ENCODE data around the gene HBA1. TPM values are rescaled to one million over a fixed set of nuclear protein-coding genes. Genes with fewer than 3 reads are reported as not detected.
A peak's percentile ranks its signal among the peaks of the same experiment; 100 is the strongest.
"Not testable (repeated sequence)": the region's sequence is repeated elsewhere in the genome, so short reads cannot be mapped to it uniquely, and the experiment has no call there.

Gene HBA1
- total RNA-seq, 1 donor from 2014 or later = 110 TPM

DNA sequence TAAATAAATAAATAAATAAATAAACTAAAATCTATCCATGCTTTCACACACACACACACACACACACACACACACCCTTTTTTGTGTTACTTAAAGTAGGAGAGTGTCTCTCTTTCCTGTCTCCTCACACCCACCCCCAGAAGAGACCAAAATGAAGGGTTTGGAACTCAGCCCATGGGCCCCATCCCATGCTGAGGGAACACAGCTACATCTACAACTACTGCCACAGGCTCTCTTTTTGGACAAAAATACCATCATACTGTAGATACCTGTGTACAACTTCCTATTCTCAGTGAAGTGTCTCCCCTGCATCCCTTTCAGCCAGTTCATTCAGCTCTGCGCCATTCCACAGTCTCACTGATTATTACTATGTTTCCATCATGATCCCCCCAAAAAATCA, 5.7 kb upstream of the HBA1 start:
- DNase-seq (no peak), ATAC-seq (ENCODE audit: poor library complexity) (no peak)
- intact Hi-C loops (cut with DNase I) = no loop called here

DNA sequence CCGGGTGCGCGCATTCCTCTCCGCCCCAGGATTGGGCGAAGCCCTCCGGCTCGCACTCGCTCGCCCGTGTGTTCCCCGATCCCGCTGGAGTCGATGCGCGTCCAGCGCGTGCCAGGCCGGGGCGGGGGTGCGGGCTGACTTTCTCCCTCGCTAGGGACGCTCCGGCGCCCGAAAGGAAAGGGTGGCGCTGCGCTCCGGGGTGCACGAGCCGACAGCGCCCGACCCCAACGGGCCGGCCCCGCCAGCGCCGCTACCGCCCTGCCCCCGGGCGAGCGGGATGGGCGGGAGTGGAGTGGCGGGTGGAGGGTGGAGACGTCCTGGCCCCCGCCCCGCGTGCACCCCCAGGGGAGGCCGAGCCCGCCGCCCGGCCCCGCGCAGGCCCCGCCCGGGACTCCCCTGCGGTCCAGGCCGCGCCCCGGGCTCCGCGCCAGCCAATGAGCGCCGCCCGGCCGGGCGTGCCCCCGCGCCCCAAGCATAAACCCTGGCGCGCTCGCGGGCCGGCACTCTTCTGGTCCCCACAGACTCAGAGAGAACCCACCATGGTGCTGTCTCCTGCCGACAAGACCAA, 4.0 kb upstream of the HBA1 start, which contains the start of gene HBA2:
Gene HBA2, plus strand, starts transcription at position 503 of the 568 bp plus-strand sequence. Its CDS starts 37 bp downstream, at position 540.
- intact Hi-C loops (cut with DNase I); ATAC-seq (ENCODE audit: poor library complexity); DNase-seq: not testable (repeated sequence)

DNA sequence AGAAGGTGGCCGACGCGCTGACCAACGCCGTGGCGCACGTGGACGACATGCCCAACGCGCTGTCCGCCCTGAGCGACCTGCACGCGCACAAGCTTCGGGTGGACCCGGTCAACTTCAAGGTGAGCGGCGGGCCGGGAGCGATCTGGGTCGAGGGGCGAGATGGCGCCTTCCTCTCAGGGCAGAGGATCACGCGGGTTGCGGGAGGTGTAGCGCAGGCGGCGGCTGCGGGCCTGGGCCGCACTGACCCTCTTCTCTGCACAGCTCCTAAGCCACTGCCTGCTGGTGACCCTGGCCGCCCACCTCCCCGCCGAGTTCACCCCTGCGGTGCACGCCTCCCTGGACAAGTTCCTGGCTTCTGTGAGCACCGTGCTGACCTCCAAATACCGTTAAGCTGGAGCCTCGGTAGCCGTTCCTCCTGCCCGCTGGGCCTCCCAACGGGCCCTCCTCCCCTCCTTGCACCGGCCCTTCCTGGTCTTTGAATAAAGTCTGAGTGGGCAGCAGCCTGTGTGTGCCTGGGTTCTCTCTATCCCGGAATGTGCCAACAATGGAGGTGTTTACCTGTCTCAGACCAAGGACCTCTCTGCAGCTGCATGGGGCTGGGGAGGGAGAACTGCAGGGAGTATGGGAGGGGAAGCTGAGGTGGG, 3.1 kb upstream of the HBA1 start:
- intact Hi-C loops (cut with DNase I) = not testable (repeated sequence)

DNA sequence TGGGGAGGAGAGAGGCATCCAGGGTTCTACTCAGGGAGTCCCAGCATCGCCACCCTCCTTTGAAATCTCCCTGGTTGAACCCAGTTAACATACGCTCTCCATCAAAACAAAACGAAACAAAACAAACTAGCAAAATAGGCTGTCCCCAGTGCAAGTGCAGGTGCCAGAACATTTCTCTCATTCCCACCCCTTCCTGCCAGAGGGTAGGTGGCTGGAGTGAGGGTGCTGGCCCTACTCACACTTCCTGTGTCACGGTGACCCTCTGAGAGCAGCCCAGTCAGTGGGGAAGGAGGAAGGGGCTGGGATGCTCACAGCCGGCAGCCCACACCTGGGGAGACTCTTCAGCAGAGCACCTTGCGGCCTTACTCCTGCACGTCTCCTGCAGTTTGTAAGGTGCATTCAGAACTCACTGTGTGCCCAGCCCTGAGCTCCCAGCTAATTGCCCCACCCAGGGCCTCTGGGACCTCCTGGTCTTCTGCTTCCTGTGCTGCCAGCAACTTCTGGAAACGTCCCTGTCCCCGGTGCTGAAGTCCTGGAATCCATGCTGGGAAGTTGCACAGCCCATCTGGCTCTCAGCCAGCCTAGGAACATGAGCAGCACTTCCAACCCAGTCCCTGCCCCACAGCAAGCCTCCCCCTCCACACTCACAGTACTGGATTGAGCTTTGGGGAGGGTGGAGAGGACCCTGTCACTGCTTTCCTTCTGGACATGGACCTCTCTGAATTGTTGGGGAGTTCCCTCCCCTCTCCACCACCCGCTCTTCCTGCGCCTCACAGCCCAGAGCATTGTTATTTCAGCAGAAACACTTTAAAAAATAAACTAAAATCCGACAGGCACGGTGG, 2.3 kb upstream of the HBA1 start:
- DNase-seq; intact Hi-C loops (cut with DNase I); ATAC-seq (ENCODE audit: poor library complexity): not testable (repeated sequence)

More for the DNA sequence above, 3.1 kb upstream of the HBA1 start:
- DNase-seq; ATAC-seq (ENCODE audit: poor library complexity): not testable (repeated sequence)

DNA sequence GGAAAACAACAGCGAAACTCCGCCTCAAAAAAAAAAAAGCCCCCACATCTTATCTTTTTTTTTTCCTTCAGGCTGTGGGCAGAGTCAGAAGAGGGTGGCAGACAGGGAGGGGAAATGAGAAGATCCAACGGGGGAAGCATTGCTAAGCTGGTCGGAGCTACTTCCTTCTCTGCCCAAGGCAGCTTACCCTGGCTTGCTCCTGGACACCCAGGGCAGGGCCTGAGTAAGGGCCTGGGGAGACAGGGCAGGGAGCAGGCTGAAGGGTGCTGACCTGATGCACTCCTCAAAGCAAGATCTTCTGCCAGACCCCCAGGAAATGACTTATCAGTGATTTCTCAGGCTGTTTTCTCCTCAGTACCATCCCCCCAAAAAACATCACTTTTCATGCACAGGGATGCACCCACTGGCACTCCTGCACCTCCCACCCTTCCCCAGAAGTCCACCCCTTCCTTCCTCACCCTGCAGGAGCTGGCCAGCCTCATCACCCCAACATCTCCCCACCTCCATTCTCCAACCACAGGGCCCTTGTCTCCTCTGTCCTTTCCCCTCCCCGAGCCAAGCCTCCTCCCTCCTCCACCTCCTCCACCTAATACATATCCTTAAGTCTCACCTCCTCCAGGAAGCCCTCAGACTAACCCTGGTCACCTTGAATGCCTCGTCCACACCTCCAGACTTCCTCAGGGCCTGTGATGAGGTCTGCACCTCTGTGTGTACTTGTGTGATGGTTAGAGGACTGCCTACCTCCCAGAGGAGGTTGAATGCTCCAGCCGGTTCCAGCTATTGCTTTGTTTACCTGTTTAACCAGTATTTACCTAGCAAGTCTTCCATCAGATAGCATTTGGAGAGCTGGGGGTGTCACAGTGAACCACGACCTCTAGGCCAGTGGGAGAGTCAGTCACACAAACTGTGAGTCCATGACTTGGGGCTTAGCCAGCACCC, 1.2 kb upstream of the HBA1 start:
- intact Hi-C loops (cut with DNase I) = no loop called here
- no peak for ATAC-seq (ENCODE audit: poor library complexity)
- DNase-seq = no peak

DNA sequence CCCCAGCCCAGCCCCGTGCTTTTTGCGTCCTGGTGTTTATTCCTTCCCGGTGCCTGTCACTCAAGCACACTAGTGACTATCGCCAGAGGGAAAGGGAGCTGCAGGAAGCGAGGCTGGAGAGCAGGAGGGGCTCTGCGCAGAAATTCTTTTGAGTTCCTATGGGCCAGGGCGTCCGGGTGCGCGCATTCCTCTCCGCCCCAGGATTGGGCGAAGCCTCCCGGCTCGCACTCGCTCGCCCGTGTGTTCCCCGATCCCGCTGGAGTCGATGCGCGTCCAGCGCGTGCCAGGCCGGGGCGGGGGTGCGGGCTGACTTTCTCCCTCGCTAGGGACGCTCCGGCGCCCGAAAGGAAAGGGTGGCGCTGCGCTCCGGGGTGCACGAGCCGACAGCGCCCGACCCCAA, 474 bp upstream of the HBA1 start:
- intact Hi-C loops (cut with DNase I); DNase-seq; ATAC-seq (ENCODE audit: poor library complexity): not testable (repeated sequence)

DNA sequence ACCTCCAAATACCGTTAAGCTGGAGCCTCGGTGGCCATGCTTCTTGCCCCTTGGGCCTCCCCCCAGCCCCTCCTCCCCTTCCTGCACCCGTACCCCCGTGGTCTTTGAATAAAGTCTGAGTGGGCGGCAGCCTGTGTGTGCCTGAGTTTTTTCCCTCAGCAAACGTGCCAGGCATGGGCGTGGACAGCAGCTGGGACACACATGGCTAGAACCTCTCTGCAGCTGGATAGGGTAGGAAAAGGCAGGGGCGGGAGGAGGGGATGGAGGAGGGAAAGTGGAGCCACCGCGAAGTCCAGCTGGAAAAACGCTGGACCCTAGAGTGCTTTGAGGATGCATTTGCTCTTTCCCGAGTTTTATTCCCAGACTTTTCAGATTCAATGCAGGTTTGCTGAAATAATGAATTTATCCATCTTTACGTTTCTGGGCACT, 928 bp downstream of the HBA1 start:
- ATAC-seq (ENCODE audit: poor library complexity) (no peak), DNase-seq (no peak)
- intact Hi-C loops (cut with DNase I) = no loop called here

DNA sequence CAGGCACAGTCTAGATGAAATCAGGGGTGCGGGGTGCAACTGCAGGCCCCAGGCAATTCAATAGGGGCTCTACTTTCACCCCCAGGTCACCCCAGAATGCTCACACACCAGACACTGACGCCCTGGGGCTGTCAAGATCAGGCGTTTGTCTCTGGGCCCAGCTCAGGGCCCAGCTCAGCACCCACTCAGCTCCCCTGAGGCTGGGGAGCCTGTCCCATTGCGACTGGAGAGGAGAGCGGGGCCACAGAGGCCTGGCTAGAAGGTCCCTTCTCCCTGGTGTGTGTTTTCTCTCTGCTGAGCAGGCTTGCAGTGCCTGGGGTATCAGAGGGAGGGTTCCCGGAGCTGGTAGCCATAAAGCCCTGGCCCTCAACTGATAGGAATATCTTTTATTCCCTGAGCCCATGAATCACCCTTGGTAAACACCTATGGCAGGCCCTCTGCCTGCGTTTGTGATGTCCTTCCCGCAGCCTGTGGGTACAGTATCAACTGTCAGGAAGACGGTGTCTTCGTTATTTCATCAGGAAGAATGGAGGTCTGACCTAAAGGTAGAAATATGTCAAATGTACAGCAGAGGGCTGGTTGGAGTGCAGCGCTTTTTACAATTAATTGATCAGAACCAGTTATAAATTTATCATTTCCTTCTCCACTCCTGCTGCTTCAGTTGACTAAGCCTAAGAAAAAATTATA, 1.6 kb downstream of the HBA1 start:
- ATAC-seq (ENCODE audit: poor library complexity) = no peak
- DNase-seq = no peak
- intact Hi-C loops (cut with DNase I) = no loop called here

DNA sequence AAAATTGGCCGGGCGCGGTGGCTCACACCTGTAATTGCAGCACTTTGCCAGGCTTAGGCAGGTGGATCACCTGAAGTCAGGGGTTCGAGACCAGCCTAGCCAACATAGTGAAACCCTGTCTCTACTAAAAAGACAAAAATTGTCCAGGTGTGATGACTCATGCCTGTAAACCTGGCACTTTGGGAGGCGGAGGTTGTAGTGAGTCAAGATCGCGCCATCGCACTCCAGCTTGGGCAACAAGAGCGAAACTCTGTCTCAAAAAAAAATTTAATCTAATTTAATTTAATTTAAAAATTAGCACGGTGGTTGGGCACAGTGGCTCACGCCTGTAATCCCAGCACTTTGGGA, 2.2 kb downstream of the HBA1 start:
- DNase-seq (no peak), ATAC-seq (ENCODE audit: poor library complexity) (no peak)
- intact Hi-C loops (cut with DNase I) = no loop called here

DNA sequence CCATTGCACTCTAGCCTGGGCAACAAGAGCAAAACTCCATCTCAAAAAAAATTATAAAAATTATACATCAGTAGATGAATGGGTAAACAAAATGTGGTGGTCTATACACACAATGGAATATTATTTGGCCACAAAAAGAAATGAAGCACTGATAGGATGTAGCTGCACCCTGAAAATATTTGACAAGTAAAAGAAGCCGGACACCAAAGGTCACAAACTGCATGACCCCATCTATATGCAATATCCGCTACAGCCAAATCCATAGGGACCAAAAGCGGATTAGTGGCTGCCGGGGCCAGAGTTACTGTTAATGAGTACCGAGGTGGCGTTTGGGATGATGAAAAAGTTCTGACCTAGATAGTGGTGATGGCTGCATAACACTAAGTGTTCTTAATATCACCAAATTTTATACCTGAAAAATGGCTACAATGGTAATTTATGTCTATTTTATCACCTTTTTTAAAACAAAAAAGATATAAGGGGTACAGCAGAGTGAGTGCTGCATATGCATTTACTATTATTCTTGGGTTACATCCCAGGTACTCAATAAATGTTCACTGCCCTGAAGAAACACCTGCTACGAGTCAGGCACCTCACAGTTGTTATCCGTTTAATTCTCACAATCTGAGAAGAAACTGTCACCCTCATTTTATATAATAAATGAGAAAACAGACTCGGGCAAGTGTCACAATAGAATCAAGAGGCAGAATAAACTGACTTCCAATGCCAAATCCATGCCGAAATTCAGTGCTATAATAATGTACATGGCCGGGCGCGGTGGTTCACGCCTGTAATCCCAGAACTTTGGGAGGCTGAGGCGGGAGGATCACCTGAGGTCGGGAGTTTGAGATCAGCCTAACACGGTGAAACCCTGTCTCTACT, 3.0 kb downstream of the HBA1 start:
- DNase-seq = no peak
- intact Hi-C loops (cut with DNase I) = no loop called here
- no peak for ATAC-seq (ENCODE audit: poor library complexity)

DNA sequence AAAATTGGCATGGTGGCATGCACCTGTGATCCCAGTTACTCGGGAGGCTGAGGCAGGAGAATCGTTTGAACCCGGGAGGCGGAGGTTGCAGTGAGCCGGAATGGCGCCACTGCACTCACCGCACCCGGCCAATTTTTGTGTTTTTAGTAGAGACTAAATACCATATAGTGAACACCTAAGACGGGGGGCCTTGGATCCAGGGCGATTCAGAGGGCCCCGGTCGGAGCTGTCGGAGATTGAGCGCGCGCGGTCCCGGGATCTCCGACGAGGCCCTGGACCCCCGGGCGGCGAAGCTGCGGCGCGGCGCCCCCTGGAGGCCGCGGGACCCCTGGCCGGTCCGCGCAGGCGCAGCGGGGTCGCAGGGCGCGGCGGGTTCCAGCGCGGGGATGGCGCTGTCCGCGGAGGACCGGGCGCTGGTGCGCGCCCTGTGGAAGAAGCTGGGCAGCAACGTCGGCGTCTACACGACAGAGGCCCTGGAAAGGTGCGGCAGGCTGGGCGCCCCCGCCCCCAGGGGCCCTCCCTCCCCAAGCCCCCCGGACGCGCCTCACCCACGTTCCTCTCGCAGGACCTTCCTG, 3.7 kb downstream of the HBA1 start, which contains the start of gene HBQ1:
Gene HBQ1, plus strand, starts transcription at position 359 of the 575 bp plus-strand sequence. Its CDS starts 28 bp downstream, at position 387.
- no peak for DNase-seq
- intact Hi-C loops (cut with DNase I) = no loop called here
- ATAC-seq (ENCODE audit: poor library complexity) = peak; percentile 47

DNA sequence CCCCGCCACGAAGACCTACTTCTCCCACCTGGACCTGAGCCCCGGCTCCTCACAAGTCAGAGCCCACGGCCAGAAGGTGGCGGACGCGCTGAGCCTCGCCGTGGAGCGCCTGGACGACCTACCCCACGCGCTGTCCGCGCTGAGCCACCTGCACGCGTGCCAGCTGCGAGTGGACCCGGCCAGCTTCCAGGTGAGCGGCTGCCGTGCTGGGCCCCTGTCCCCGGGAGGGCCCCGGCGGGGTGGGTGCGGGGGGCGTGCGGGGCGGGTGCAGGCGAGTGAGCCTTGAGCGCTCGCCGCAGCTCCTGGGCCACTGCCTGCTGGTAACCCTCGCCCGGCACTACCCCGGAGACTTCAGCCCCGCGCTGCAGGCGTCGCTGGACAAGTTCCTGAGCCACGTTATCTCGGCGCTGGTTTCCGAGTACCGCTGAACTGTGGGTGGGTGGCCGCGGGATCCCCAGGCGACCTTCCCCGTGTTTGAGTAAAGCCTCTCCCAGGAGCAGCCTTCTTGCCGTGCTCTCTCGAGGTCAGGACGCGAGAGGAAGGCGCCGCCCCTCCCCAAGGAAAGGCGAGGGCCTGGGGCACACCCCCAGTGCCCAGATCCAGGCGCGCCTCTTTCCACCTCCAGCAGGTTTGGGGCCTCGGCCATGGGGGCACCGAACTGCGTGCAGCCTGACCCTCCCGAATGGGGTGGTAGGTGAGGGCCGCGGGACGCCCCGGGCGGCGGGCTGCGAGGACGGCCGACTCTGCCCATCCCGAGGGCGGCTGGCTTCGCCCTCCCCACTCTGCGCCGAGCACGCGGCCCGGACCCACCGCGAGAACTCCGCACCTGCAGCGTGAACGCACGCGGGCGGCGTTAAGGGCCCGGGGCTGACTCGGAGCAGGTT, 4.4 kb downstream of the HBA1 start:
- intact Hi-C loops (cut with DNase I) = no loop called here
- DNase-seq = peak; percentile 84
- peak; percentile 88 for ATAC-seq (ENCODE audit: poor library complexity)

DNA sequence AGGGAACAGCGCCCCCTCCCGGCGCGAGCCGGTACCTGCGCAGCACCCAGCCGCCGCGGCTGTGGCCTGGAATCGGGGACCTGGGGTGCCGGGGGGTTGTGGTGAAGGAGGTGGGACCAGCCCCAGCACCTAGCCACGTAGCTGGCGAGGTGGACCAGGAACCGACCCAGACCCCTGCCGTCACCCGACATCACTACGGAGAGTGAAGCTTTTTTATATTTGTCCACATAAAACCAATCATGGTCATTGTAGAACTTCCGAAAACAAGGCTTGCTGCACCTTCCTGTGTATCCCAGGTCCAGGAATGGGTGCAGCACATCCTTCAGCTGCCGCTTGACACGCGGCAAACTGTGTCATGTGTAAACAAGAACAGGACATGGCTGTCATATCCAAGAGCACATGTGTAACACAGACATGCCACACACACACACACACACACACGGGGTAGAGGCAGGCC, 5.1 kb downstream of the HBA1 start:
- DNase-seq (no peak), ATAC-seq (ENCODE audit: poor library complexity) (no peak)

DNA sequence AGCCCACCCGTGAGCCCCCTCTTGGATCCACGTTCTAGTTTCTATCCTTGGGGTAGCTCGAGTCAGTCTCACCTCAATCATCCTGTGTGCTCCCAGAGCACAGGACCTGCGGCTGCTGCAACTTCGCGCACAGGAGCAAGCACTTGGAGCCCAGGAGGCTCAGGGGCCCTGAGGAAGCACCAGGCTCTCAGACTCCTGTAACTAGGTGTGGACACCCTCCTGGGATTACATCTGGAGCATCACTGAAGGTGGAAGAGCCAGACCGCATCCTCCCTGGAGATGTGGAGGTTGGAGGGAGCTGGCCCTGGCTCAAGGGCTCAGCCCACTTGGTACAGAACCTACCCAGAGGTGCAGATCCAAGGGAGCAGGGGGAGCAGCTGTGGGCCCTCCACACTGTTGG, 6.5 kb downstream of the HBA1 start:
- DNase-seq = no peak
- intact Hi-C loops (cut with DNase I) = no loop called here
- no peak for ATAC-seq (ENCODE audit: poor library complexity)

More for the DNA sequence above, 5.1 kb downstream of the HBA1 start:
- intact Hi-C loops (cut with DNase I) = no loop called here

DNA sequence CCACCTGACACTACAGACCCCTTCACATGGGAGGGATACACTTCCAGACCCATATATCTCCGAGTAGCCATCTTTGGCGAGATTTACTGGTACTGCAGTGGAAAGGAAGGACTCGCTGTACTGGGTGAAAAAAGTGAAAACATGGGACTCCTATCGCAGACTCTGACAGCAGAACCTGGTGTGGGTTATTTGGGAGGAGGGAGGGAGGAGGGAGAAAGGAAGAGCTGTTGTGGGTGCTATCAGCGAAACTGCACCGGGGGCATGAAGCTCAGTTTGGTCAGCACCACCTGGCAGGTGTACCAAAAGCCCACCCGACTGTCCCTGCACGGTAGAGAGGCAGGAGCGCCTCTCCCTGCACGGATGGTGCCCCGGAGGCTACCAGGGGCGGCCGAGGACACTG, 8.7 kb downstream of the HBA1 start:
- no peak for ATAC-seq (ENCODE audit: poor library complexity)
- DNase-seq = no peak
- intact Hi-C loops (cut with DNase I) = no loop called here

DNA sequence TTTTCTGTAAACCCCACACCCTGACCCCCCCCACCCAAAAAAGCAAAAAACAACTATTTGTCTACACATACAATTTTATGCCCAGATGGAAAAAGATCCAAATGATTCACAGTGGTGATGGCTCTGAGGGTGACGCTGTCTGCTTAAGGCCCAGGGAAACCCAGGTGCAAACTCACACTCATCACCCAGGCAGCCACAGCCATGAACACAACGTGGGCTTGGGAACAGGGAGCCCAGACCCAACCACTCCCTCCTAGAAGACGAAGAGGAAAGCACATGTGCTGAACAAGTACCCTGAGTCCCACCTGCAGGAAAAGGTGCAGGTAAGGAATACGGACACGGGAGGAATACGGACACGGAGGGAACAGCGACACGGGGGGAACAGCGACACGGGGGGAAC, 9.2 kb downstream of the HBA1 start:
- DNase-seq = no peak
- intact Hi-C loops (cut with DNase I) = no loop called here
- no peak for ATAC-seq (ENCODE audit: poor library complexity)

Measured in Right ventricle myocardium superior (tissue), 1 donor.